Upper lobe of left lung (tissue), 4 donors: ENCODE results near the gene TAP2.

Experiments used
- EP300 ChIP-seq, 4 donors: sonication (generic); formaldehyde crosslinking; IDR thresholded peaks; one replicate each; pipeline ENCODE4 v1.5.1; 2017; ENCODE audit warnings: antibody characterized with exemption in 4 of 4, control low read depth in 2 of 4
- POLR2A ChIP-seq, 4 donors: fragments of 450-650 bp; IDR thresholded peaks; one replicate each; pipeline ENCODE4 v1.5.1; 2016 to 2017; ENCODE audit warnings: antibody characterized with exemption in 4 of 4, mild to moderate bottlenecking in 2 of 4
- TF ChIP-seq, protein P1 (sequence below), 6 experiments: fragments of 450-650 bp in 4 of 6; fragments of 200-600 bp in 2 of 6; sonication (generic) in 2 of 6; IDR thresholded peaks; one replicate each; pipeline ENCODE4 v1.5.1; 2016 to 2019; ENCODE audit warnings: antibody characterized with exemption in 6 of 6

GRCh38 chr6:32842690-32843089 lies 4.2 kb upstream of the TAP2 start:
- TF ChIP-seq, protein P1, sequence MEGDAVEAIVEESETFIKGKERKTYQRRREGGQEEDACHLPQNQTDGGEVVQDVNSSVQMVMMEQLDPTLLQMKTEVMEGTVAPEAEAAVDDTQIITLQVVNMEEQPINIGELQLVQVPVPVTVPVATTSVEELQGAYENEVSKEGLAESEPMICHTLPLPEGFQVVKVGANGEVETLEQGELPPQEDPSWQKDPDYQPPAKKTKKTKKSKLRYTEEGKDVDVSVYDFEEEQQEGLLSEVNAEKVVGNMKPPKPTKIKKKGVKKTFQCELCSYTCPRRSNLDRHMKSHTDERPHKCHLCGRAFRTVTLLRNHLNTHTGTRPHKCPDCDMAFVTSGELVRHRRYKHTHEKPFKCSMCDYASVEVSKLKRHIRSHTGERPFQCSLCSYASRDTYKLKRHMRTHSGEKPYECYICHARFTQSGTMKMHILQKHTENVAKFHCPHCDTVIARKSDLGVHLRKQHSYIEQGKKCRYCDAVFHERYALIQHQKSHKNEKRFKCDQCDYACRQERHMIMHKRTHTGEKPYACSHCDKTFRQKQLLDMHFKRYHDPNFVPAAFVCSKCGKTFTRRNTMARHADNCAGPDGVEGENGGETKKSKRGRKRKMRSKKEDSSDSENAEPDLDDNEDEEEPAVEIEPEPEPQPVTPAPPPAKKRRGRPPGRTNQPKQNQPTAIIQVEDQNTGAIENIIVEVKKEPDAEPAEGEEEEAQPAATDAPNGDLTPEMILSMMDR (IDR thresholded peaks at IDR 0.05) = no peak
- no peak for TF ChIP-seq EP300 (IDR thresholded peaks at IDR 0.05)
- TF ChIP-seq POLR2A (IDR thresholded peaks at IDR 0.05) = no peak
